GM23248 (cell line): ENCODE results near the gene ETV6.

Source experiments
- EZH2 ChIP-seq: fragments of 200-600 bp; sonication (generic); IDR thresholded peaks from 2 replicates; pipeline ENCODE4 v1.6.1; 2018; ENCODE audit warnings: antibody characterized with exemption, mild to moderate bottlenecking; ENCODE audit not compliant: insufficient read depth, poor library complexity, severe bottlenecking
- EZH2phosphoT487 ChIP-seq: fragments of 200-600 bp; sonication (generic); IDR thresholded peaks from 2 replicates; pipeline ENCODE4 v1.6.1; 2018; ENCODE audit warnings: antibody characterized with exemption, moderate library complexity, mild to moderate bottlenecking, low read depth; ENCODE audit not compliant: insufficient read depth

DNA sequence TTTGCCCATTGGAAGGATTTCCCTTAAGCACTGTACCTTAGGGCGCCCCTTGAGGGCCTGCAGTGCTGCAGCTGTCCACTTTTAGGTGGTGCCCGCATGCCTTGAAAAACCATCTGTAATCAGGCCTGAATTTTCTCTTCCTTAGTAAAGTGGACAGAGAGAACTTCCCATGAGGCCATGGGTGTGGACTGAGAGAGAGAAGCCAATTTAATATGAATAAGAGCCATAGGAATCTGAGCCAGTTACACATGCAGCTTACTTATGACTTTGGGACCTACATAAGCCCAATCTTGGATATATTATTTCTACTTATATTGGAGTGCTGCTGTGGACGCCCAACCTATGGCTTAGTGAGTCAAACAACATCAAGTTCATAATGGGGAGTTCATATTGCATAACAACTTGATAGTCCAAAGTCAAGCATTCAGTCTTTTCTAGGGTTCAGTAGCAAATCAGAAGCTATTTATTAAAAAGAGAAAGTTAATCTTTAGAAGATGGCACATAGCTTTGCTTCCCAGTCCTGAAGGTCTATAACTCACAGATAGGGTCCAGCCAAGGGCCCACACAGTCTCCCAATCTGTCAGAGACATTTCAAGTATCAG, 11.1 kb upstream of the ETV6 start:
- TF ChIP-seq EZH2 (no peak), EZH2phosphoT487 (no peak)
